Dendritic cell treated with granulocyte-macrophage colony-stimulating factor and Interleukin-4, amounts not matched to agents 40 ng/mL and 50 ng/mL, for 4 days (primary cell): ENCODE data around the gene FGFR4.

Experiments used
- H3K27ac Mint-ChIP-seq: one replicate; pipeline ENCODE4 v1.8.0; 2022; ENCODE audit warnings: mild to moderate bottlenecking, mixed read lengths
- H3K27me3 Mint-ChIP-seq: one replicate; pipeline ENCODE4 v1.8.0; 2022; ENCODE audit warnings: mild to moderate bottlenecking, mixed read lengths
- H3K36me3 Mint-ChIP-seq: one replicate; pipeline ENCODE4 v1.8.0; 2022; ENCODE audit warnings: low read depth, mixed read lengths
- H3K4me1 Mint-ChIP-seq: one replicate; pipeline ENCODE4 v1.8.0; 2022; ENCODE audit warnings: low read depth, mixed read lengths
- H3K4me3 Mint-ChIP-seq: one replicate; pipeline ENCODE4 v1.8.0; 2022; ENCODE audit warnings: mild to moderate bottlenecking, moderate library complexity, mixed read lengths
- H3K9me3 Mint-ChIP-seq: one replicate; pipeline ENCODE4 v1.8.0; 2022; ENCODE audit warnings: mixed read lengths
- intact Hi-C: fragments of 100-400 bp; cut with micrococcal nuclease; formaldehyde crosslinking; loops from one replicate; pipeline ENCODE4 v1.15.0; 2022

The FGFR4 gene

GRCh38 chr5:177100714-177101121, 14.0 kb downstream of the FGFR4 start:
- intact Hi-C loops, result no loop called here
- no peak overlapping the region for H3K27ac Mint-ChIP-seq
- no peaks in the 10 kb centered on the region for H3K4me1 Mint-ChIP-seq
- peaks cover 21% of the 10 kb centered on the region for H3K27me3 Mint-ChIP-seq
- H3K9me3 Mint-ChIP-seq, result no peaks in the 10 kb centered on the region
- H3K36me3 Mint-ChIP-seq, result no peaks in the 10 kb centered on the region
- no peak overlapping the region for H3K4me3 Mint-ChIP-seq

- Mint-ChIP-seq H3K36me3 (no peaks in the 10 kb centered on the region), H3K4me3 (no peak overlapping the region), H3K27me3 (peaks cover 21% of the 10 kb centered on the region), H3K4me1 (no peaks in the 10 kb centered on the region), H3K9me3 (no peaks in the 10 kb centered on the region), H3K27ac (no peak overlapping the region)
- intact Hi-C loops, result no loop called here
Observed at GRCh38 chr5:177103523-177104253, 17.0 kb downstream of the FGFR4 start.

- intact Hi-C loops, result no loop called here
- Mint-ChIP-seq H3K4me1 (no peaks in the 10 kb centered on the region), H3K36me3 (no peaks in the 10 kb centered on the region), H3K9me3 (no peaks in the 10 kb centered on the region), H3K27me3 (peaks cover 15% of the 10 kb centered on the region), H3K27ac (no peak overlapping the region), H3K4me3 (no peak overlapping the region)
Observed at GRCh38 chr5:177105691-177106476, 19.2 kb downstream of the FGFR4 start.

GRCh38 chr5:177107159-177107558, 20.4 kb downstream of the FGFR4 start:
- Mint-ChIP-seq H3K4me3 (no peak overlapping the region), H3K27ac (no peak overlapping the region), H3K36me3 (no peaks in the 10 kb centered on the region), H3K4me1 (peaks cover 6% of the 10 kb centered on the region), H3K27me3 (peaks cover 15% of the 10 kb centered on the region), H3K9me3 (no peaks in the 10 kb centered on the region)
- intact Hi-C loops, result no loop called here

GRCh38 chr5:177109810-177110209, 23.1 kb downstream of the FGFR4 start:
- Mint-ChIP-seq H3K4me3 (no peak overlapping the region), H3K9me3 (no peaks in the 10 kb centered on the region), H3K4me1 (peaks cover 19% of the 10 kb centered on the region), H3K36me3 (no peaks in the 10 kb centered on the region), H3K27me3 (peaks cover 2% of the 10 kb centered on the region), H3K27ac (no peak overlapping the region)
- intact Hi-C loops, result loop anchor here (5.0 to 10.0 kb wide), 2 partner anchors 135 to 453 kb away; no protein-coding TSS in a partner anchor

GRCh38 chr5:177111720-177112394, 25.1 kb downstream of the FGFR4 start:
- peaks cover 33% of the 10 kb centered on the region for H3K4me1 Mint-ChIP-seq

GRCh38 chr5:177112589-177113220, 26.0 kb downstream of the FGFR4 start:
- Mint-ChIP-seq H3K4me1 (peaks cover 38% of the 10 kb centered on the region), H3K4me3 (no peak overlapping the region), H3K27ac (no peak overlapping the region), H3K27me3 (peaks cover 2% of the 10 kb centered on the region), H3K9me3 (no peaks in the 10 kb centered on the region), H3K36me3 (no peaks in the 10 kb centered on the region)
- intact Hi-C loops, result loop anchor here (5.0 to 10.0 kb wide), 2 partner anchors 132 to 455 kb away; no protein-coding TSS in a partner anchor

More at GRCh38 chr5:177111720-177112394, 25.1 kb downstream of the FGFR4 start:
- intact Hi-C loops, result loop anchor here (5.0 to 10.0 kb wide), 2 partner anchors 133 to 455 kb away; no protein-coding TSS in a partner anchor
- Mint-ChIP-seq H3K9me3 (no peaks in the 10 kb centered on the region), H3K36me3 (no peaks in the 10 kb centered on the region), H3K27me3 (peaks cover 2% of the 10 kb centered on the region), H3K4me3 (no peak overlapping the region), H3K27ac (no peak overlapping the region)

GRCh38 chr5:177113566-177114424, 27.1 kb downstream of the FGFR4 start:
- peak overlapping the region; percentile 84 for H3K27ac Mint-ChIP-seq
- no peaks in the 10 kb centered on the region for H3K36me3 Mint-ChIP-seq
- intact Hi-C loops, result loop anchor here (2.0 to 10.0 kb wide), 3 partner anchors 21 to 456 kb away; no protein-coding TSS in a partner anchor
- peak overlapping the region; percentile 70 for H3K4me3 Mint-ChIP-seq
- H3K27me3 Mint-ChIP-seq, result peaks cover 2% of the 10 kb centered on the region
- no peaks in the 10 kb centered on the region for H3K9me3 Mint-ChIP-seq
- H3K4me1 Mint-ChIP-seq, result peaks cover 38% of the 10 kb centered on the region

- peak overlapping the region; percentile 27 for H3K4me3 Mint-ChIP-seq
- H3K27ac Mint-ChIP-seq, result peak overlapping the region; percentile 75
Observed at GRCh38 chr5:177116631-177117373, 30.1 kb downstream of the FGFR4 start.

GRCh38 chr5:177117441-177118045, 30.8 kb downstream of the FGFR4 start:
- Mint-ChIP-seq H3K27me3 (peaks cover 1% of the 10 kb centered on the region), H3K36me3 (no peaks in the 10 kb centered on the region), H3K9me3 (no peaks in the 10 kb centered on the region), H3K4me1 (peaks cover 32% of the 10 kb centered on the region), H3K27ac (peak overlapping the region; percentile 75), H3K4me3 (no peak overlapping the region)
- intact Hi-C loops, result loop anchor here (10.0 kb wide), 1 partner anchor 127 kb away; no protein-coding TSS in a partner anchor

More at GRCh38 chr5:177116631-177117373, 30.1 kb downstream of the FGFR4 start:
- no peaks in the 10 kb centered on the region for H3K9me3 Mint-ChIP-seq
- H3K27me3 Mint-ChIP-seq, result peaks cover 1% of the 10 kb centered on the region
- H3K4me1 Mint-ChIP-seq, result peaks cover 34% of the 10 kb centered on the region
- no peaks in the 10 kb centered on the region for H3K36me3 Mint-ChIP-seq
- intact Hi-C loops, result loop anchor here (10.0 kb wide), 1 partner anchor 128 kb away; no protein-coding TSS in a partner anchor

- intact Hi-C loops, result no loop called here
- H3K27ac Mint-ChIP-seq, result peak overlapping the region; percentile 5
Observed at GRCh38 chr5:177122566-177122965, 35.9 kb downstream of the FGFR4 start.

More at GRCh38 chr5:177122566-177122965, 35.9 kb downstream of the FGFR4 start:
- H3K36me3 Mint-ChIP-seq, result no peaks in the 10 kb centered on the region
- H3K4me3 Mint-ChIP-seq, result no peak overlapping the region
- no peaks in the 10 kb centered on the region for H3K9me3 Mint-ChIP-seq
- no peaks in the 10 kb centered on the region for H3K27me3 Mint-ChIP-seq
- no peaks in the 10 kb centered on the region for H3K4me1 Mint-ChIP-seq
